Spleen (tissue), 11 donors: ENCODE measurements around the gene SLC38A10. TPM values are rescaled to one million over a fixed set of nuclear protein-coding genes. Genes with fewer than 3 reads are reported as not detected.

ENCODE experiments used
- DNase-seq: peaks from one replicate; pipeline ENCODE4 v3.0.0-alpha.2; 2020
- H3K27ac ChIP-seq, 8 donors: fragments of 200-600 bp; sonication (generic) in 7 of 8; 1 replicate in 4 of 8; 2 replicates in 4 of 8; pipeline versions ENCODE4 v1.5.0 to v1.8.0; 2016 to 2021; ENCODE audit warnings: inconsistent platforms in 4 of 8, mild to moderate bottlenecking in 4 of 8, moderate library complexity in 1 of 8
- H3K27me3 ChIP-seq, 7 donors: fragments of 200-600 bp; sonication (generic) in 6 of 7; replicated peaks in 1 of 7; 1 replicate in 4 of 7; 2 replicates in 3 of 7; pipeline versions ENCODE4 v1.5.0 to v1.8.0; 2016 to 2021; ENCODE audit warnings: inconsistent platforms in 3 of 7, mild to moderate bottlenecking in 1 of 7
- H3K36me3 ChIP-seq, 6 donors: fragments of 200-600 bp; sonication (generic) in 5 of 6; 1 replicate in 4 of 6; 2 replicates in 2 of 6; pipeline versions ENCODE4 v1.5.0 to v1.8.0; 2016 to 2021; ENCODE audit warnings: inconsistent platforms in 2 of 6
- H3K4me1 ChIP-seq, 6 donors: fragments of 200-600 bp; sonication (generic) in 5 of 6; 1 replicate in 3 of 6; 2 replicates in 3 of 6; pipeline versions ENCODE4 v1.5.0 to v1.8.0; 2016 to 2021; ENCODE audit warnings: inconsistent platforms in 3 of 6
- H3K4me3 ChIP-seq, 8 donors: fragments of 200-600 bp; sonication (generic) in 7 of 8; 1 replicate in 4 of 8; 2 replicates in 4 of 8; pipeline versions ENCODE4 v1.5.0 to v1.8.0; 2016 to 2021; ENCODE audit warnings: inconsistent platforms in 4 of 8, mild to moderate bottlenecking in 4 of 8, moderate library complexity in 2 of 8
- H3K9me3 ChIP-seq, 8 donors: fragments of 200-600 bp; sonication (generic) in 7 of 8; 1 replicate in 4 of 8; 2 replicates in 4 of 8; pipeline versions ENCODE4 v1.5.0 to v1.8.0; 2016 to 2021; ENCODE audit warnings: inconsistent platforms in 4 of 8
- POLR2A ChIP-seq, 3 donors: fragments of 450-650 bp; IDR thresholded peaks; one replicate each; pipeline ENCODE4 v1.5.1; 2017; ENCODE audit warnings: antibody characterized with exemption in 3 of 3, mild to moderate bottlenecking in 1 of 3
- POLR2AphosphoS5 ChIP-seq, 3 donors: sonication (generic); formaldehyde crosslinking; IDR thresholded peaks; one replicate each; pipeline ENCODE4 v1.5.1; 2017; ENCODE audit warnings: antibody characterized with exemption in 3 of 3
- WGBS, 5 donors: extraction: QIAGEN DNeasy Blood & Tissue Kit in 3 of 5; methylation state at CpG; one replicate each; pipeline versions ENCODE4 v1.1.5 to v1.1.7; 2013 to 2018; 5-methylcytosine and 5-hydroxymethylcytosine counted together
- intact Hi-C: fragments of 100-400 bp; cut with DNase I; formaldehyde crosslinking; loops from one replicate; pipeline ENCODE4 v1.15.0; 2023; ENCODE audit warnings: low total_unique reads
- polyA plus RNA-seq, 3 donors: library from polyadenylated mRNA; stranded (reverse); fragments of 200-250 nt; gene quantifications; one replicate each; pipeline ENCODE4 v1.2.1, GENCODE V29; 2013
- total RNA-seq, 7 donors: library from RNA; depleted of rRNA in 3 of 7; stranded (reverse); fragments of >200 nt in 3 of 7; fragmentation: NEBNext Ultra II Directional in 4 of 7; extraction: Animal tissue kit (Norgen Biotek cat#: 25700) in 4 of 7; gene quantifications; one replicate each; pipeline versions ENCODE4 v1.1.0 to v1.2.1, GENCODE V29; 2016 to 2021
- TF ChIP-seq, protein P1 (sequence below), 11 experiments: fragments of 200-600 bp in 7 of 11; fragments of 450-650 bp in 4 of 11; sonication (generic) in 4 of 11; IDR thresholded peaks in 8 of 11; conservative IDR thresholded peaks in 3 of 11; 1 replicate in 7 of 11; 2 replicates in 4 of 11; pipeline versions ENCODE4 v1.4.0 to v1.8.0; 2016 to 2021; ENCODE audit warnings: antibody characterized with exemption in 11 of 11, inconsistent platforms in 4 of 11, mild to moderate bottlenecking in 1 of 11
- donor health status: healthy with polysubstance abuse.
- donor health status: DM: no; HTN: no; CAD: no; lungs with moderate emphysema.
- donor health status: DM: no; HTN: no; CAD: no.
- donor health status: Bipolar disorder and iron deficiency.
- donor health status: healthy.
- donor health status: DM: no; HTN: no; CAD: no.
- donor health status: DM: yes; HTN: yes; CAD: no.

Gene SLC38A10
- total and polyA plus RNA-seq, 10 donors = 54.9 to 112 (median 86.6) TPM

DNA sequence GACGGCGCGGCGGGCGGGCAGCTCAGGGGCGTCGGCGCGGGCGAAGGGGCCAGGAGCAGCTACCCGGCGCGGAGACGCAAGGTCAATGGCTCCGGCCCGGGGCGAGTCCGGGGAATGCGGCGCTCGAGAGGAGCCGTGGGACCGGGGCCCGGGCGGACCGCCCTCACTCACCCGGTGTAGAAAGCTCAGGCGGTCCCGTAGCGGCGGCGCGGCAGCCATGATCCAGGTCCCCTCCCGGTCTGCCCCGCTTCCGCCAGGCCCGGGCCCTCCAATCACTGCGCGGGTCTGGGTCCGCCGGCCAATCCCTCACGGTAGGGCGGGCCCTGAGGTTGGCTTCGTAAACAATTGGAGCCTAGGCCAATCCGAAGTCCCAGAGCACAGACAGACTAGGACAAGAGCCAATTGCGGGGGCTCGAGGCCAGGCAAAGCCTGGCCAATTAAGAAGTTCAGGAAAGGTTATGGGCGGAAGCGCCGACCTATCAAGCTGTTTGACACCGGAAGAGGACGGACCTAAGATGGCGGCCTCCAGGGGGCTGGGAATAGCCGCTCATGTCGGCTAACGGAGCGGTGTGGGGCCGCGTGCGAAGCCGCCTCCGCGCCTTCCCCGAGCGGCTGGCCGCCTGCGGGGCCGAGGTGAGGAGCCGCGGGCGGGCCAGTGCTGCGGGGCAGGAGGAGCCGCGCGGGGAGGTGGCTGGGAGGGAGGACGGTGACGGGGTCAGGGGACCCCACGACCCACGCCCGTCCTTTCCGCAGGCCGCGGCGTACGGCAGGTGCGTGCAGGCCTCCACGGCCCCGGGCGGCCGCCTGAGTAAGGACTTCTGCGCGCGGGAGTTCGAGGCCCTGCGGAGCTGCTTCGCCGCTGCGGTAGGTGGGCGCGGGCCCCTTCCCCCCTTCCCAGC lies 56.0 kb downstream of the SLC38A10 start, which contains the start of the genes NDUFAF8 and TEPSIN:
NDUFAF8 (plus strand) TSS at position 504 of the 899 bp plus-strand sequence; CDS start at position 550, 46 bp downstream.
TEPSIN (minus strand) TSS at position 241 of the 899 bp plus-strand sequence; CDS start at position 219, 22 bp downstream.
- WGBS, 5 donors = 0 to 1% (median 0%) methylated on average over 19 to 100 of the region's 100 CpGs
- no peaks in the 10 kb centered on the region for H3K27me3 ChIP-seq
- DNase-seq = peak; percentile 97
- intact Hi-C loops = no loop called here
- H3K4me3 ChIP-seq = peak within 1 kb of the TSS; percentile 83 to 100 (median 100)
- H3K27ac ChIP-seq = peak within 1 kb of the TSS; percentile 66 to 91 (median 87)
- peaks cover 0 to 41% (median 6%) of the 10 kb centered on the region in 6 donors for H3K36me3 ChIP-seq
- H3K9me3 ChIP-seq = no peaks in the 10 kb centered on the region
- peaks cover 19 to 79% (median 57%) of the 10 kb centered on the region in 6 donors for H3K4me1 ChIP-seq
- peak; percentile 93 to 96 (median 94) for TF ChIP-seq POLR2AphosphoS5 (IDR thresholded peaks at IDR 0.05)
- TF ChIP-seq, protein P1, sequence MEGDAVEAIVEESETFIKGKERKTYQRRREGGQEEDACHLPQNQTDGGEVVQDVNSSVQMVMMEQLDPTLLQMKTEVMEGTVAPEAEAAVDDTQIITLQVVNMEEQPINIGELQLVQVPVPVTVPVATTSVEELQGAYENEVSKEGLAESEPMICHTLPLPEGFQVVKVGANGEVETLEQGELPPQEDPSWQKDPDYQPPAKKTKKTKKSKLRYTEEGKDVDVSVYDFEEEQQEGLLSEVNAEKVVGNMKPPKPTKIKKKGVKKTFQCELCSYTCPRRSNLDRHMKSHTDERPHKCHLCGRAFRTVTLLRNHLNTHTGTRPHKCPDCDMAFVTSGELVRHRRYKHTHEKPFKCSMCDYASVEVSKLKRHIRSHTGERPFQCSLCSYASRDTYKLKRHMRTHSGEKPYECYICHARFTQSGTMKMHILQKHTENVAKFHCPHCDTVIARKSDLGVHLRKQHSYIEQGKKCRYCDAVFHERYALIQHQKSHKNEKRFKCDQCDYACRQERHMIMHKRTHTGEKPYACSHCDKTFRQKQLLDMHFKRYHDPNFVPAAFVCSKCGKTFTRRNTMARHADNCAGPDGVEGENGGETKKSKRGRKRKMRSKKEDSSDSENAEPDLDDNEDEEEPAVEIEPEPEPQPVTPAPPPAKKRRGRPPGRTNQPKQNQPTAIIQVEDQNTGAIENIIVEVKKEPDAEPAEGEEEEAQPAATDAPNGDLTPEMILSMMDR (IDR thresholded peaks at IDR 0.05 in 8 of 11, conservative IDR thresholded peaks at IDR 0.05 in 3 of 11) = peak in 6 of 11 experiments; percentile 10 to 52 (median 48)
- peak in 2 of 3 donors; percentile 60 to 86 for TF ChIP-seq POLR2A (IDR thresholded peaks at IDR 0.05)

DNA sequence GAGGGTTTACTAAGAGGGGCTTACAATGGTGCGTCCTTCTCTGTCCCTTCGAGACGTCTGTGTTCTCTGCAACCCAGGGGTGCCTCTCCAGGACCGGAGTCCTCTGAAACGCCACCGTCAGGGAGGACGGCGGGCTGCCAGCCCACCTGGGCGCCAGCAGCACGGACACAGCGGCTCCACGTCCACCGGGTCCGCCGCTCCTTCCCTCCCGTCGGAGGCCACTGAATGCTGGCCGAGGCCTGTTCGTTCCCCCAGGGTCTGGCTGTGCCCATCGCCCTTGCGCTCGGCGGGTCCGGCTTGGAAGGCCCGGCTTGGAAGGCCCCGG lies 56.7 kb downstream of the SLC38A10 start:
- Histone ChIP-seq H3K9me3 (no peaks in the 10 kb centered on the region), H3K4me1 (peaks cover 19 to 78% (median 57%) of the 10 kb centered on the region in 6 donors), H3K27ac (peak overlapping the region; percentile 30 to 91 (median 82)), H3K4me3 (peak overlapping the region; percentile 74 to 100 (median 98)), H3K27me3 (no peaks in the 10 kb centered on the region), H3K36me3 (peaks cover 0 to 47% (median 12%) of the 10 kb centered on the region in 6 donors)
- no peak for DNase-seq
- intact Hi-C loops = no loop called here
- WGBS, 5 donors = 0 to 2% (median 1%) methylated on average over 22 to 26 of the region's 26 CpGs; no CpG with 5 or more reads in 1 of the 5 donors
- TF ChIP-seq POLR2AphosphoS5 (IDR thresholded peaks at IDR 0.05) = no peak

DNA sequence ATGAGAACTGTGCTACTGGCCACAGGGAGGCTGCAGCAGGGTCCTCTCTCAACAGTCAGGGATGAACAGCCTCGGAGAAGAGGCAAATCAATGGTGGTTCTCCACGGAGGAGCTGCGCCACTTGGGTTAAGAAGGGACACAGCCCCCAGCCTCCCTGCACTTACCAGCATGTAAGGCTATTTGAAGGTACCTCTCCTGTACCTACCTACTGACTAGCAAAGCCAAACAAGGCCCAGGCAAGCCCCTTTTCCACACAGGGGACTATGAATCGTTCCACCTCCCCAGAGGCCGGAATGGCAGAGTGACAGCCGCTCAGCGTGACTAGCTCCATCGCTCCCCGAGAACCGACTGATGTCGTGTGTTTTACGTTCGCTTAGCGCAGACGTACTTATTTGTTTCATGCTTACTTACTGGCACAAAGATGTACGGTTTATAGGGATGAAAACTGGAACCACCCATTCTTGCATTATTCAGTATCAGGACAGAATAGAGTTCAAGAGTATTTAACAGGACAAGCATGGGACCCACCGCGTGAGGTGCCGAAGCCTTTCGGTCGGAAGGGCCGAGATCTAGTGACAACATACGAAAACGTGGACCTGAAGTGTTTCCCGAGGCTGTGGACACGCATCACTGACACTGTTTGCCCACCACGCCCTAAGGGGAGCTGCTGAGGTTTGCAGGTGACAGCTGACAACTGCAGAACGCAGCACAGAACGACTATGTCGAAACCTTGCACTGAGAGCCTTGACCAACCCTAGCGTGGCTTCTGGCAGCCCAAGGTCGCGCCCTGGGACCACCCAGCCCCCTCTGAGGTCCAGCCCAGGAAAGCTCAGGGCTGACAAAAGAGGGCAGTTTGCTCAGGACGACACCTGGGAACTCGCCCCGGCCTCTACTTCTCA lies 57.3 kb downstream of the SLC38A10 start:
- Histone ChIP-seq H3K27ac (peak overlapping the region in 4 of 8 donors; percentile 86 to 91 (median 90)), H3K9me3 (no peaks in the 10 kb centered on the region), H3K36me3 (peaks cover 0 to 53% (median 18%) of the 10 kb centered on the region in 6 donors), H3K4me1 (peaks cover 19 to 72% (median 57%) of the 10 kb centered on the region in 6 donors), H3K4me3 (peak overlapping the region; percentile 74 to 100 (median 98)), H3K27me3 (no peaks in the 10 kb centered on the region)
- no peak for DNase-seq
- WGBS, 5 donors = 59 to 71% (median 59%) methylated on average over 26 to 36 of the region's 36 CpGs
- no peak for TF ChIP-seq POLR2A (IDR thresholded peaks at IDR 0.05)
- TF ChIP-seq, protein P1 (IDR thresholded peaks at IDR 0.05 in 8 of 11, conservative IDR thresholded peaks at IDR 0.05 in 3 of 11) = no peak
- TF ChIP-seq POLR2AphosphoS5 (IDR thresholded peaks at IDR 0.05) = no peak
- intact Hi-C loops = no loop called here

DNA sequence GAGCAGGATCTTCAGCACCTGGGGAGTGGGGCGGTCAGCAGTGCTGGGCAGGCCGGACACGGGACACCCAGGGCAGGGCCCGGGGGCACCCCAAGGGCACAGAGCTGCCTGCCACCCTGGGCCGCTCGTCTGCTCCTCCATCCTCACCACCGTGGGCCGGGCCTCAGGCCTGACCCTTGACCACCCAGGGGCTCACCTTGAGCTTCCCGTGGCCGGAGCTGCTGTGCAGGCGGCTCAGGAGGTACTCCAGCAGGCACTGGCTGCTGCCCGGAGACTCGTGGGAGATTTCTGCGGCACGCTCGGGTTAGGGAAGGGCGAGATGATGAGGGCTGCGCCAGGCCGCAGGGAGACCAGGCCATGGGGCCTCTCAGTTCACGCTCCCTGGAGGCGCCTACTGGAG lies 58.3 kb downstream of the SLC38A10 start:
- intact Hi-C loops = no loop called here
- H3K4me1 ChIP-seq = peaks cover 19 to 62% (median 52%) of the 10 kb centered on the region in 6 donors
- TF ChIP-seq POLR2AphosphoS5 (IDR thresholded peaks at IDR 0.05) = peak in 1 of 3 donors; percentile 30
- TF ChIP-seq, protein P1 (IDR thresholded peaks at IDR 0.05 in 8 of 11, conservative IDR thresholded peaks at IDR 0.05 in 3 of 11) = no peak
- DNase-seq = no peak
- peak overlapping the region in 1 of 8 donors; percentile 100 for H3K4me3 ChIP-seq
- no peaks in the 10 kb centered on the region for H3K27me3 ChIP-seq
- no peaks in the 10 kb centered on the region for H3K9me3 ChIP-seq
- H3K27ac ChIP-seq = no peak overlapping the region
- peaks cover 0 to 62% (median 28%) of the 10 kb centered on the region in 6 donors for H3K36me3 ChIP-seq
- 85 to 99% (median 92%) methylated on average over 17 to 21 of the region's 21 CpGs for WGBS, 5 donors
